Activated CD4-positive, alpha-beta T cell treated with anti-CD3 and anti-CD28 coated beads for 36 hours (primary cell): ENCODE results near the gene DPH5. TPM values are rescaled to one million over a fixed set of nuclear protein-coding genes. Genes with fewer than 3 reads are reported as not detected.

Experiments used
- ATAC-seq: fragments of 200-7000 bp; cut with Tn5 transposase; one replicate; pipeline ENCODE4 v1.10.0; 2021; ENCODE audit warnings: mild to moderate bottlenecking, moderate library complexity
- CTCF ChIA-PET: fragments of 350-600 bp; sonication (Branson Sonifier 250); formaldehyde crosslinking; loops from one replicate; lab custom pipeline; 2021; ENCODE audit warnings: antibody characterized with exemption; lab: Charles Lee
- POLR2A ChIA-PET: fragments of 350-600 bp; sonication (Branson Sonifier 250); formaldehyde crosslinking; loops from one replicate; lab custom pipeline; 2021; ENCODE audit warnings: antibody characterized with exemption, inconsistent platforms; lab: Charles Lee
- DNase-seq: peaks from one replicate; pipeline ENCODE4 v3.0.0-alpha.2; 2020
- H3K27ac Mint-ChIP-seq: one replicate; pipeline ENCODE4 v1.8.0; 2021; ENCODE audit warnings: mixed read lengths
- H3K27me3 Mint-ChIP-seq: one replicate; pipeline ENCODE4 v1.8.0; 2021; ENCODE audit warnings: mixed read lengths
- H3K36me3 Mint-ChIP-seq: one replicate; pipeline ENCODE4 v1.8.0; 2021; ENCODE audit warnings: low read depth, mixed read lengths
- H3K4me1 Mint-ChIP-seq: one replicate; pipeline ENCODE4 v1.8.0; 2021; ENCODE audit warnings: mixed read lengths
- H3K4me3 Mint-ChIP-seq: one replicate; pipeline ENCODE4 v1.8.0; 2021; ENCODE audit warnings: mild to moderate bottlenecking, moderate library complexity, mixed read lengths
- H3K9me3 Mint-ChIP-seq: one replicate; pipeline ENCODE4 v1.8.0; 2021; ENCODE audit warnings: low read depth, mixed read lengths
- intact Hi-C, 2 experiments: fragments of 100-400 bp; cut with DNase I in 1 of 2; cut with micrococcal nuclease in 1 of 2; formaldehyde crosslinking; loops; one replicate each; pipeline versions ENCODE4 v1.14.2 to v1.15.1; 2022 to 2024; cut with DNase I, micrococcal nuclease
- total RNA-seq, 2 experiments: library from RNA; stranded (reverse); gene quantifications; one replicate each; pipeline ENCODE4 v1.2.3, GENCODE V29; 2021

The DPH5 gene
- total RNA-seq, 2 experiments from 2014 or later, result 48.4 to 59.6 TPM

- Mint-ChIP-seq H3K36me3 (peaks cover 52% of the 10 kb centered on the region), H3K4me1 (peaks cover 57% of the 10 kb centered on the region), H3K4me3 (no peak overlapping the region), H3K27me3 (no peaks in the 10 kb centered on the region), H3K9me3 (peaks cover 8% of the 10 kb centered on the region), H3K27ac (peak overlapping the region; percentile 44)
- CTCF ChIA-PET, result interaction anchor here (0.9 to 1.4 kb wide), 2 partner anchors 13 to 16 kb away, joined by 3 to 5 read pairs; no protein-coding TSS in a partner anchor
- peak; percentile 53 for ATAC-seq
- intact Hi-C loops, result loop anchor here (1.0 to 5.0 kb wide), 6 partner anchors 79 to 286 kb away; partner anchors contain the start of gene S1PR1 (in 1 of the 2)
- no peak for DNase-seq
- POLR2A ChIA-PET, result interaction anchor here (0.6 kb wide), 1 partner anchor 71 kb away, joined by 3 read pairs; no protein-coding TSS in a partner anchor
These were observed 19.0 kb downstream of the DPH5 start for GRCh38 chr1:101006553-101006952.

- DNase-seq (peak; percentile 36), ATAC-seq (peak; percentile 23)
- POLR2A ChIA-PET, result no interaction called here
- no peaks in the 10 kb centered on the region for H3K27me3 Mint-ChIP-seq
- H3K36me3 Mint-ChIP-seq, result peaks cover 54% of the 10 kb centered on the region
- no peak overlapping the region for H3K4me3 Mint-ChIP-seq
- H3K9me3 Mint-ChIP-seq, result peaks cover 8% of the 10 kb centered on the region
- intact Hi-C loops, result loop anchor here (1.0 to 5.0 kb wide), 7 partner anchors 17 to 286 kb away; partner anchors contain the start of gene S1PR1 (in 1 of the 2)
- peak overlapping the region; percentile 44 for H3K27ac Mint-ChIP-seq
- H3K4me1 Mint-ChIP-seq, result peaks cover 57% of the 10 kb centered on the region
- CTCF ChIA-PET, result interaction anchor here (0.9 to 1.4 kb wide), 2 partner anchors 14 to 16 kb away, joined by 3 to 5 read pairs; no protein-coding TSS in a partner anchor
These were observed 19.7 kb downstream of the DPH5 start for GRCh38 chr1:101005871-101006270.

- peak; percentile 17 for ATAC-seq
- POLR2A ChIA-PET, result no interaction called here
These were observed 20.4 kb downstream of the DPH5 start for GRCh38 chr1:101005183-101005582.

GRCh38 chr1:101004670-101005069 is 20.9 kb downstream of the DPH5 start:
- Mint-ChIP-seq H3K27ac (no peak overlapping the region), H3K27me3 (no peaks in the 10 kb centered on the region), H3K36me3 (peaks cover 54% of the 10 kb centered on the region), H3K4me1 (peaks cover 57% of the 10 kb centered on the region), H3K9me3 (peaks cover 8% of the 10 kb centered on the region), H3K4me3 (no peak overlapping the region)
- DNase-seq (no peak), ATAC-seq (no peak)
- CTCF ChIA-PET, result interaction anchor here (0.7 to 1.1 kb wide), 5 partner anchors 9 to 286 kb away, joined by 3 to 7 read pairs (median 3); no protein-coding TSS in a partner anchor
- intact Hi-C loops, result loop anchor here (2.0 to 5.0 kb wide), 7 partner anchors 18 to 288 kb away; partner anchors contain the start of gene S1PR1 (in 1 of the 2)
- POLR2A ChIA-PET, result no interaction called here

More at GRCh38 chr1:101005183-101005582, 20.4 kb downstream of the DPH5 start:
- DNase-seq, result no peak
- CTCF ChIA-PET, result interaction anchor here (0.7 to 1.1 kb wide), 4 partner anchors 8 to 286 kb away, joined by 3 to 7 read pairs (median 4); no protein-coding TSS in a partner anchor
- no peak overlapping the region for H3K4me3 Mint-ChIP-seq
- peaks cover 57% of the 10 kb centered on the region for H3K4me1 Mint-ChIP-seq
- peaks cover 8% of the 10 kb centered on the region for H3K9me3 Mint-ChIP-seq
- peaks cover 54% of the 10 kb centered on the region for H3K36me3 Mint-ChIP-seq
- no peaks in the 10 kb centered on the region for H3K27me3 Mint-ChIP-seq
- intact Hi-C loops, result loop anchor here in 1 of 2 experiments (2.0 to 5.0 kb wide), 5 partner anchors 18 to 287 kb away; partner anchors contain the start of gene S1PR1
- H3K27ac Mint-ChIP-seq, result no peak overlapping the region

- POLR2A ChIA-PET, result no interaction called here
- intact Hi-C loops, result loop anchor here (2.0 to 5.0 kb wide), 3 partner anchors 19 to 62 kb away; no protein-coding TSS in a partner anchor
- CTCF ChIA-PET, result interaction anchor here (1.0 to 1.1 kb wide), 4 partner anchors 9 to 287 kb away, joined by 3 to 7 read pairs (median 4); no protein-coding TSS in a partner anchor
- no peaks in the 10 kb centered on the region for H3K27me3 Mint-ChIP-seq
- peaks cover 49% of the 10 kb centered on the region for H3K36me3 Mint-ChIP-seq
- H3K4me3 Mint-ChIP-seq, result no peak overlapping the region
- peaks cover 8% of the 10 kb centered on the region for H3K9me3 Mint-ChIP-seq
- H3K4me1 Mint-ChIP-seq, result peaks cover 57% of the 10 kb centered on the region
- H3K27ac Mint-ChIP-seq, result no peak overlapping the region
- DNase-seq (no peak), ATAC-seq (no peak)
These were observed 21.5 kb downstream of the DPH5 start for GRCh38 chr1:101004061-101004460.

- H3K36me3 Mint-ChIP-seq, result peaks cover 44% of the 10 kb centered on the region
- no peaks in the 10 kb centered on the region for H3K27me3 Mint-ChIP-seq
- ChIA-PET POLR2A (no interaction called here), CTCF (no interaction called here)
- peaks cover 8% of the 10 kb centered on the region for H3K9me3 Mint-ChIP-seq
- H3K4me3 Mint-ChIP-seq, result no peak overlapping the region
- H3K4me1 Mint-ChIP-seq, result peaks cover 54% of the 10 kb centered on the region
- no peak overlapping the region for H3K27ac Mint-ChIP-seq
- ATAC-seq, result no peak
- DNase-seq, result no peak
- intact Hi-C loops, result loop anchor here (5.0 kb wide), 2 partner anchors 46 to 61 kb away; no protein-coding TSS in a partner anchor
These were observed 22.5 kb downstream of the DPH5 start for GRCh38 chr1:101003012-101003650.

GRCh38 chr1:101002551-101002950 is 23.0 kb downstream of the DPH5 start:
- POLR2A ChIA-PET, result no interaction called here
- peaks cover 8% of the 10 kb centered on the region for H3K9me3 Mint-ChIP-seq
- H3K27ac Mint-ChIP-seq, result no peak overlapping the region
- intact Hi-C loops, result loop anchor here (5.0 kb wide), 2 partner anchors 45 to 60 kb away; no protein-coding TSS in a partner anchor
- H3K36me3 Mint-ChIP-seq, result peaks cover 45% of the 10 kb centered on the region
- DNase-seq (no peak), ATAC-seq (no peak)
- CTCF ChIA-PET, result interaction anchor here (2.2 kb wide), 1 partner anchor 286 kb away, joined by 7 read pairs; no protein-coding TSS in a partner anchor
- no peak overlapping the region for H3K4me3 Mint-ChIP-seq
- H3K27me3 Mint-ChIP-seq, result no peaks in the 10 kb centered on the region
- H3K4me1 Mint-ChIP-seq, result peaks cover 50% of the 10 kb centered on the region

- CTCF ChIA-PET, result interaction anchor here (1.3 to 2.2 kb wide), 2 partner anchors 15 to 288 kb away, joined by 3 to 7 read pairs; no protein-coding TSS in a partner anchor
- intact Hi-C loops, result loop anchor here (5.0 kb wide), 2 partner anchors 43 to 58 kb away; no protein-coding TSS in a partner anchor
These were observed 25.3 kb downstream of the DPH5 start for GRCh38 chr1:101000131-101000873.

GRCh38 chr1:100998426-100998825 is 27.2 kb downstream of the DPH5 start:
- intact Hi-C loops, result no loop called here
- CTCF ChIA-PET, result no interaction called here
- DNase-seq, result no peak
- Mint-ChIP-seq H3K27me3 (no peaks in the 10 kb centered on the region), H3K36me3 (peaks cover 50% of the 10 kb centered on the region), H3K9me3 (no peaks in the 10 kb centered on the region), H3K4me1 (peaks cover 29% of the 10 kb centered on the region), H3K27ac (no peak overlapping the region), H3K4me3 (no peak overlapping the region)
- ATAC-seq, result no peak
- POLR2A ChIA-PET, result no interaction called here

More at GRCh38 chr1:101000131-101000873, 25.3 kb downstream of the DPH5 start:
- H3K36me3 Mint-ChIP-seq, result peaks cover 41% of the 10 kb centered on the region
- DNase-seq (no peak), ATAC-seq (no peak)
- no peak overlapping the region for H3K27ac Mint-ChIP-seq
- POLR2A ChIA-PET, result interaction anchor here (0.7 kb wide), 1 partner anchor 67 kb away, joined by 3 read pairs; no protein-coding TSS in a partner anchor
- no peak overlapping the region for H3K4me3 Mint-ChIP-seq
- H3K27me3 Mint-ChIP-seq, result no peaks in the 10 kb centered on the region
- peaks cover under 1% of the 10 kb centered on the region for H3K9me3 Mint-ChIP-seq
- H3K4me1 Mint-ChIP-seq, result peaks cover 40% of the 10 kb centered on the region

GRCh38 chr1:100995198-100995988 is 30.2 kb downstream of the DPH5 start:
- Mint-ChIP-seq H3K9me3 (no peaks in the 10 kb centered on the region), H3K27me3 (no peaks in the 10 kb centered on the region)

More at GRCh38 chr1:100995198-100995988, 30.2 kb downstream of the DPH5 start:
- DNase-seq (no peak), ATAC-seq (no peak)
- Mint-ChIP-seq H3K36me3 (peaks cover 62% of the 10 kb centered on the region), H3K4me3 (no peak overlapping the region), H3K27ac (no peak overlapping the region), H3K4me1 (peaks cover 19% of the 10 kb centered on the region)
- POLR2A ChIA-PET, result no interaction called here
- CTCF ChIA-PET, result interaction anchor here (0.7 to 1.0 kb wide), 3 partner anchors 29 to 74 kb away, joined by 3 read pairs; partner anchors contain the start of gene DPH5
- intact Hi-C loops, result no loop called here
